ENCODE measurements around the gene CCDC14. TPM values are rescaled to one million over a fixed set of nuclear protein-coding genes. Genes with fewer than 3 reads are reported as not detected.
"Not testable (repeated sequence)": the region's sequence is repeated elsewhere in the genome, so short reads cannot be mapped to it uniquely, and the experiment has no call there.

Gene CCDC14, protein sequence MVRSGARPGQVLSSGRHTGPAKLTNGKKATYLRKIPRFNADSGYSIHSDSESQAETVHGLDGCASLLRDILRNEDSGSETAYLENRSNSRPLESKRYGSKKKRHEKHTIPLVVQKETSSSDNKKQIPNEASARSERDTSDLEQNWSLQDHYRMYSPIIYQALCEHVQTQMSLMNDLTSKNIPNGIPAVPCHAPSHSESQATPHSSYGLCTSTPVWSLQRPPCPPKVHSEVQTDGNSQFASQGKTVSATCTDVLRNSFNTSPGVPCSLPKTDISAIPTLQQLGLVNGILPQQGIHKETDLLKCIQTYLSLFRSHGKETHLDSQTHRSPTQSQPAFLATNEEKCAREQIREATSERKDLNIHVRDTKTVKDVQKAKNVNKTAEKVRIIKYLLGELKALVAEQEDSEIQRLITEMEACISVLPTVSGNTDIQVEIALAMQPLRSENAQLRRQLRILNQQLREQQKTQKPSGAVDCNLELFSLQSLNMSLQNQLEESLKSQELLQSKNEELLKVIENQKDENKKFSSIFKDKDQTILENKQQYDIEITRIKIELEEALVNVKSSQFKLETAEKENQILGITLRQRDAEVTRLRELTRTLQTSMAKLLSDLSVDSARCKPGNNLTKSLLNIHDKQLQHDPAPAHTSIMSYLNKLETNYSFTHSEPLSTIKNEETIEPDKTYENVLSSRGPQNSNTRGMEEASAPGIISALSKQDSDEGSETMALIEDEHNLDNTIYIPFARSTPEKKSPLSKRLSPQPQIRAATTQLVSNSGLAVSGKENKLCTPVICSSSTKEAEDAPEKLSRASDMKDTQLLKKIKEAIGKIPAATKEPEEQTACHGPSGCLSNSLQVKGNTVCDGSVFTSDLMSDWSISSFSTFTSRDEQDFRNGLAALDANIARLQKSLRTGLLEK
- total RNA-seq (2014; rRNA removed; shearing (Covaris generic)), result 22.5 and 27.0 TPM in 2 replicates

DNA sequence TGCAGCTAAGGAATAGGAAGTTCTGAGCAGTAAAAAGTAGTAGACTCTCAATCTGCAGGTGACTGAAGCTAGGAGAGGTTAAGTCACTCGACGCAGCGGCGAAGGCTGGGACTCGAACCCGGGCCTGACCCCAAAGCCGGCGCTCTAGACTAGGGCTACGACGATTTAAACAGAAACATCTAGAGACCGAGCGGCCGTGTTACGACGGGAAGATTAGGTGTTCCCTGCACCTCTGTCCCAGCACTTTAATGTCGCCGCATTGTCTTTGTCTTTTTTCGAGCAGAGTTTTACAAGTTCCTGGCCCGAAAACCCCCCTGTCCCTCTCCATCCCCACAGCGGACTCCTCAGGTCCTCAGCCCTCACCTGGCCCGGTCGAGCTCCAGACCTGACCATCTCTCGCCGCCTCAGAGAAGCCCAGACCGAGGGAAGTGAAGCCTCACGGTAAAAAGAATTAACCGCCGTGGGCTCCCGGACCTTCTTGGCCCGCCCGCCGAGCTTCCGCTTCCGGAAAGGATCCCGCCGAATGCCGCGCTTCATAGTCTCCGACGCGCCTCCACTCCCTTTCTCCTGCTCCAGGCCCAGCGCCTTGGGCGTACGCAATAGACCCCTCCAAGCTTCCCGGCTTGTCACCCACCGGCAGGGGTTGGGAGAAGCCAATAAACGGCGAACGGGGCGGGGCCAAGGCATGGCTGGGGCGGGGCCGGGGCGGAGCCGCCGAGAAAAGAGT is at the start of gene CCDC14:
Gene CCDC14, minus strand, starts transcription at position 449 of the 727 bp plus-strand sequence. Its CDS starts 56 bp downstream, at position 393.
- peak; percentile 97 for DNase-seq (ENCODE audit: low spot score)

DNA sequence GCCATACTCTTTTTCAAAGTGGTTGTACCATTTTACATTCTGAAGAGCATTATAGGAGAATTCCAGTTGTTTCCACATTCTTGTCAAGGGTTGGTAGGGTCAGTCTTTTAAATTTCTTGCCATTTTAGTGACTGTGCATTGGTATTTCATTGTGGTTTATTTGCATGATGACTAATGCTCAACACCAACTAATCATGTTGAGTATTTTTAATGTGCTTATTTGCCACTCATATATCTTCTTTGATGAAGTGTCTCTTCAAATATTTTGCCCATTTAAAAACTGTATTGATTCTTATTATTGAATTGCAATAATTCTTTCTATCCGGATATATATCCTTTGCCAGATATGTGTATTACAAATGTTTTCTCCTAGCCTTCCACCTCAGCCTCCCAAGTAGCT is 47.3 kb upstream of the CCDC14 start:
- DNase-seq (ENCODE audit: low spot score), result not testable (repeated sequence)

DNA sequence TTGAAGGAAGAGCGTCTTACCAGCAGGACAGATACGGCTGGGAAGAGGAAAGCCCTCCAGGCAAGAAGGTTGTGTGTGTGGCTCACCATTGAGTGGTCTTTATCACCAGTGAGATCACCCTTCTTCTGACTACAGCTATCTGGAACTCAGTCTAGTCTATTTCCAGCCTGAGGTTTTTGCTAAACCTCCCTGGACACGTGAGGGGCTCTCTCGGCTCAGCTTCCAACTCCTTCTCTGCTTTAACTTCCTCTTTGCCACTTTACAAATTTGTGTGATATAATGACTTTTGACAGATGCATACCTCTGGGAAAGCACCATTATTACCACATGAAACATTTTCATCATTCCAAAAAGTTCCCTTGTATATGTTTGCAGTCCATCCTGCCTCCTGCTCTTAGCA is 46.2 kb upstream of the CCDC14 start:
- DNase-seq (ENCODE audit: low spot score), result no peak

DNA sequence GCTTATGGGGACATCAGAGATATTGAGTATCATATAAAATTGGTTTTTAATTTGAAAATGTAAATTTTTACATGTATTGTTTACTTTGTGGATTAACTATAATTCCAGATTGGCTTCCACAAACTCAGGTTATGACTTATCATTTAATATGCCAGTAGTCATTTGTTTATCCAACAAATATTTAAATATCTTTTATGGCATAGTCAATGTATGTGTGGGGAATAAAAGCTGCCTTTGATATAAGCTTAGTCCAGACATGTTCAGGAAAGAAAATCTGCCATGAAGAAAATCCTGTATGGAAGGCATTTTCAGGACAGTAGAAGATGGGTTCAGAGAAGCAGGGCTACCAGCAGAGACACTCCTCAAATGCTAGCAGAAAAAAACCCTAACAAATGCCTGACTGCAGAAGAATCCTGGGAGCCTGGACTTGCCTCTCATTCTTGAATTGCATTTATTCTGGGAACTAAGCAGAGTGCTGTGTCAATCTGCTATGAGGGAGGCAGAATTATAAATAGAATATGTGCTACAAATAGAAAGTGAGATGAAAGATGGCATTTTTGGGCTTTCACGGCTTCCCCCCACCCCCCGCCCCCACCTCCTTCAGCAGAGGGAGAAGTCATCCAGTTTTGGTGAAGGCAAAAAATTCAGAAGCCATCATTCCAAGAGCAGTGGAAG is 41.5 kb upstream of the CCDC14 start:
- DNase-seq (ENCODE audit: low spot score), result not testable (repeated sequence)

DNA sequence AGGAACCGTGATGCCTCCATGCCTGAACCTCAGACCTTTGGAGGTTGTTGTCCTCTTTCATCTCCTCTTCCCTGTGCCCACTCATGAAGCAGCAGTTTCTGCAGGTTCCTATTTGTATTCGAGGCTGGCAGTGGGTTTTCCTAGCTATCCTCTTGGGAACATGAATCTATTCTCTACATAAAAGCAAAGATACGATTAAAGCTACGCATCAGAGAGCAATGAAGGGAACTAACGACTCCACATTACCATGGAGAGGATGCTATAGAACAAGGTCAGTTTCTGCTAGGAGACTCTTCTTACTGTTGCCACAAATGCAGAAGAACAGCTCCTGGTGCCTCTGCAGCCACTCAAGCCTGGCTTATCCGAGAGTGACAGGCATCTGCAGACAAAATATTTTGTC is 40.3 kb upstream of the CCDC14 start:
- DNase-seq (ENCODE audit: low spot score), result not testable (repeated sequence)

DNA sequence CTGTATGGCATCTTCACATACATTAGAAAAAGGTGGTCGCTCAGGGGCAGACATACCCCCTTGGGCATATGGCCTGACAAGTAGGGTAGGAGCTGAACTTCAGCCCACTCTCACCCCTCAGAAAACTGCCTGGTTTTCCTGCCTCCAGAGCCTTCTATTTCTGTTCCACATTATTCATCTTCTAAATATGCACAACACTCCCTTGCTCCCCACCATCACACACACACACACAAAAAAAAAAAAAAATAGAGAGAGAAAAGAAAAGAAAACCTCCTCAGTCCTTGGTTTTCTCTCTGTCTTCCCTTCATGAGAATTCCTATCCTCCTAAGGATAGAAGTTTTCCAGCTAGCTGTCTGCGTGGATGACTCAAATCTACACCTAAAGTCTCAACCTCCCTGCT is 36.5 kb upstream of the CCDC14 start:
- no peak for DNase-seq (ENCODE audit: low spot score)

DNA sequence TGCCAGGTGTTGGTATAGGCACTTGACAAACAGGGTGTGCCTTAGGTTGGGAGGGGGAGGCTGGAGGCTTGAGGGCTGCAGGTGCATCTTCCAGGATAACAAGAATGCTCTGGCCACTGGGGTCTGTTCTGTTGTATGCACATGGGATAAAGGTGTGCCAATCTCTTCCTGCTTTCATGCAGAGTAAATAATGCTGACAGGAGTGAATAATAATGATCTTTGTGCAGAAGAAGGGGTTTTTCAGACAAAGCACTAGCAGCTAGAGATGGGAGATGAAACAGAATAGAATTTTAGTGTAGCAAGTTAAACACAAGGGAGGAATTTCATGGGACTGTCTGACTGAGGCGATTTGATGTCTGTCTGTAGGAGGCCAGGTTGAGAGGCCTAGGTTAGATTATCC is 32.8 kb upstream of the CCDC14 start:
- DNase-seq (ENCODE audit: low spot score), result no peak

DNA sequence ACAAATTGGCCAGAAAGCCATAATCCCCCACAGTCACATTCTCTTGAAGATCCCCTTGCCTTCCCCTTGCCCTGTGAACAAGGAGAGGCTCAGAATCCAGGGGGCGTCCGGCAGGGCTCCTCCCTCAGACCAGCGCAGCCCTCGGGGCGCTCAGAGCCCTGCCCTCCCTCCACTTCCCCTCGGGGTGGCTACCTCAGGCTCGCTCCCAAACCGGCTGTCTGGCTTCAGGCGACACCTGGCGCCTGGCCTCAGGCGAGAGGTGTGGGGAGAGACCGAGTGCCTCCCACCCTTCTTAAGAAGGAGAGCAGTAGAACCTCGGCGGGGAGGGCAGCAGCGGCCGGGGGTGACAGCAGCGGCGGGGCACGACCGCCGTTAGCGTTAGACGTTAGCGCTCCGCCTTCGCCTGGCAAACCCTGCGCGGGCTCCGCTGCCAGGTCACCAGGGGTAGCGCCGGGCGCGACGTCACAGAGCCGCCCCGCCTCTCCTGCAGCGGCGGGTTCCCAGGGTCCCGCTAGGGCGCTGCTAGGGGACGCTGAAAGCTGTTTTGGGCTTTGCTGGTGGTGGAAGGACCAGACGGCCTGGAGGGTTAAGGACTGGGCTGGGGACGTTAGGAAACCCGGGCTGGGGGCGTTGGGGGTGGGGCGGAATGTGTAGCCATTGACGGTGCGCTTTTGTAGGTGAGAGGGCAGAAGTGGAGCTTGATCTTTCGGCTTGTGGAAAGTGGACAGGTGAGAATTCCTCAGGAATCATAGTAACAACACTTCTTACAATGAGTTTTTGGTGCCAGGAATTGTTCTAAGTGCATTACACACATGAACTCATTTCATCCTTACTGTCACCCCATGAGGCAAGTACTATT is 30.9 kb upstream of the CCDC14 start, which contains the start of gene ROPN1:
Gene ROPN1, minus strand, starts transcription at position 395 of the 859 bp plus-strand sequence. CDS start 11,643 bp downstream, outside the sequence.
- DNase-seq (ENCODE audit: low spot score), result not testable (repeated sequence)

DNA sequence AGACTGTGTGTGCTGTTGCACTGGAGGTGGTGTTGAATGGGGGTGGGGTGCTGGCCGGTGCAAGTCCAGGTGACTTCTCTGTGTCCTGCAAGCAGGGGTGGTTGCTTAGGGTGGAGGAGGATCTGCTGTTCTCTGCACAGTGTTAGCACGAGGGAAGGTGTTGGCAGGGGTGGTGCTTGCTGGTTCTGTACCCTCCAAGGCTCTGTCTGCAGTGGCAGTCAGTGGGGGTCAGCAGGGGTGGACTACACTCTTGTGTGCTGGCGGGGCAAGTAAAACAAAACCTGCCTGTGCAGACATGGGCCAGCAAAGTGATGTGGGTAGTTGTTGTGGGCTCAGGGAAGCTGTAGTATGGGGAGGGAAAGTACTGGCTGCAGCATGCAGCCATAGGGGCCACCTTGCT is 25.4 kb upstream of the CCDC14 start:
- DNase-seq (ENCODE audit: low spot score), result no peak

DNA sequence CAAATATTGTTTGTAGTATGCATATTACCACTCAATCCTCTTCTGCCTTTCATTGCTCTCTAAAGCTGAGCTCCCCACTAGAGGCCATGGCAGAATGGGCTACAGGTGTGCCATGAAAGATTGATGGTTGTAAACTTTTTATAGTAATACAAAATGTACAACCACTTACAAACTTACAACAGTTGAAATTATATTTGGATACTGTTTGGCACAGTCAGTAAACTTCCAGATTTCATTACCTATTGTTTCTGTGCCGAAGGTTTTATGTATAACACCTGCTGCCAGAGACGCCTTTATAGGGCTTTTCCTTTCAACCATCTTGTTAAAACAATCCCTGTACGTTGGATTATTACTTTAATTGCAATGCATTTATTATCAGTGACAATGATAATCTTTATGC is 23.9 kb upstream of the CCDC14 start:
- no peak for DNase-seq (ENCODE audit: low spot score)

DNA sequence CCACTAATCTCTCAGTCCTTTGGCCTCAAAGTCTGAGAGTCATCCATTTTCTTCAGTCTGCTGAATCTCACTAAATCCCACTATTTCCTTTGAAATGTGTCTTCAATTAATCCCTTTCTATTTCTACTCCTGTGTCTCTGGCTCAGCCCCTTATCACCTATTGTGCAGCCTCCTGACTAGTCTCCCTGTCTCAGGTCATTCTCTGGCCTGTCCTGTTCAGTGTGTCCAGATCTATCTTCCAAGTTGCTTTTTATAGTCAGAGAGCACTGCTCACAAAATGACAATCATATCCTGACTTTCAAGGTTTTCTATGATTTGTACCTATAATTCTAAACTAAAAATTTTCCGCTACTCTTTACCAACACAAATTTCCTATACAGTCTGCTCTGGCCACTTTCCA is 23.3 kb upstream of the CCDC14 start:
- DNase-seq (ENCODE audit: low spot score), result no peak

DNA sequence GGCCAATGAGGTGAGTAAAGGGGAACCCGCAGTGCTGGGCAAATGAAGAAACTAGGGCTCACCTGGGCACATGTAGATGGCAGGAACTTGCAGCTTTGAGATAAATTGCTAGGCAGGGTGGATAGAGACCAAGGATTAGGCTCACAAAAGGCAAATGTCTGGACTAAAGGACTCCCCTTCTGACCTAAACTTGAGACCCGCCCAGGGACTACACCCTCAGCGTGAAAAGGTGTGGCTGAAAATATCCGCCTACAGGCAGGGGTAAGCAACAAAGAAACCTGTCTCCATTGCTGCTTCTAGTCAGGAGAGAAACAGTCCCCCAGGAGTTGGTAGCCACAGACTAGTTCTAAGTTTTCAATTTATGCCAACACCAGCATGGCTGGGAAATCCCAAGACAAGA is 20.3 kb upstream of the CCDC14 start:
- not testable (repeated sequence) for DNase-seq (ENCODE audit: low spot score)

DNA sequence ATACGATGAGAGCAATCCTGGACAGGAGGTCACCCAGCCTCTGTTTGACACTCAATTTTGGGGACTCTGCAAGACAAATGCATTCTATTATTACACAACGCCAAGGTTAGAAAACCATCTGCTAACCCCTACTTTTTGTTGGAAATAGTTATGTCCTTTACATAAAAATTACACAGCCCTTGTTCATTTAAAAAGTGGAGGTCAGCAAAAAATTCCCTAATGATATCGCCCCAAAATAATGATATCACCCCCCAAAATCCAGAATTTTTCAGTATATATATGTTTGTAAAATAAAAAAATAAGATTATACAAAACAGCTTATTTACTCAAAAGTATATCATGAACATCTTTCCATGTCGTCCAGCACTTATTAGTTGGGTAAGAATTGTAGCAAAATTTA is 19.5 kb upstream of the CCDC14 start:
- no peak for DNase-seq (ENCODE audit: low spot score)

DNA sequence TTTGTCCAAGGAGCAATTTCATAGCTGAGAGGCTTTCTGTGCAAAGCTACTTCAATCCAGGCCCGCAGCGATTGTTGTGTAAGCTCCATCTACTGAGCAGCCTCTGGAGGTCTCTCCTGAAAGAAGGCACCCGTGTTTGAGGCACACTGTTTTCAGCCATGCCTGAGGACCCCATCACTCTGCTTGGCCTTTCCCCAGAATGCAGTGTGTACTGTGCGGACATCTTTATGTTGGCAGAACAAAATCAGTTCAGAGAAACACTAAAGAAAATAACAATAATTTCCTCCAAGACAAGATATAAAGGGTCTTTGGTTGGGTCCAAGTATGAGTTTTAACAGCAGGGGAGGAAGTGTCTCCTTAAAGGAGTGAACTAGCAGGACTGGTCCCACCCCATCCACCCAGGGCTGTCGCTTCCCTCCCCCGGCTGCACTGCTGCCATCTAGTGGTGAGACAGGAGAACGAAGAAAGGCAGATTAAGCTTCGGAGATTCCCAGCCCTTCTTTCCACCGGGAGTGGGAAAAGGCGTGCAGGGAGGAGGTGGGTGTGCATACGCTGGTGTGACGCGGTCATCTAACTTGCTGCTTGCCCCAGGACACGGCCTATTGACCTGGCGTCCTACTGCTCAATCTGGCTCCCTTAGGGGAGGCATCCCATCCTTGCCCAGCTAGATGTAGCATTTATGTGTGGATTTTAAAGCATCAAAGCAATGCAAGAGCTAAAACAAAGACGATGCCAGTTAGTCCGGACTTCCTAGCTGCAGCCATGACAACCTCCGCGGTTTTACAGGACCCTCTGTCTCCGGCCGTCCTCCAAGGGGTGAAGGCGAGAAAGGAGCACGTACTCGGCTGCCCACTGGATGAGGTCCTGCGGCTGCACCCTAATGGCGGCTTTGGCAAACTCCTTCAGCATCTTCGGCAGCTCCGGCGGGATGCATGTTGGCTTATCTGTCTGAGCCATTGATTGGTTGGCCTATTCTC is 18.8 kb upstream of the CCDC14 start:
- DNase-seq (ENCODE audit: low spot score), result not testable (repeated sequence)

DNA sequence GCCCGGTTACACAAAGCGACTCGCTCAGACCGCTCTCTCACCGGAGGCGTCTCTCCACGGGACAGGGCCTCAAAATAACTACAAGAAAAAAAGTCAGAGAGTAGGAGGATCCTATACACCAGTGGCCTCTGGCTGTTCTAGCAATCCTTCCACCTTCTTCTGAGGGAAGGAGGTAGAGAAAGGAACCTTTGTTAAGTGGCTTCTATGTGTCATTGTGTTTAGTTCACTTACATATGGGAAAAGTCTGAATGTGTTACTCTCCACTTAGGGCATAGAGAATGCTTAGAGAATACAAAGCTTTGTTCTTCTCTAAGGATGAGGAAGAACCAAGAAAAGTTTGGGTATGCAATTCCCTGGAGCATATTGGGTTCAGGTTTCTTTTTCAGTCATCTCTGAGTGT is 15.9 kb upstream of the CCDC14 start:
- not testable (repeated sequence) for DNase-seq (ENCODE audit: low spot score)

DNA sequence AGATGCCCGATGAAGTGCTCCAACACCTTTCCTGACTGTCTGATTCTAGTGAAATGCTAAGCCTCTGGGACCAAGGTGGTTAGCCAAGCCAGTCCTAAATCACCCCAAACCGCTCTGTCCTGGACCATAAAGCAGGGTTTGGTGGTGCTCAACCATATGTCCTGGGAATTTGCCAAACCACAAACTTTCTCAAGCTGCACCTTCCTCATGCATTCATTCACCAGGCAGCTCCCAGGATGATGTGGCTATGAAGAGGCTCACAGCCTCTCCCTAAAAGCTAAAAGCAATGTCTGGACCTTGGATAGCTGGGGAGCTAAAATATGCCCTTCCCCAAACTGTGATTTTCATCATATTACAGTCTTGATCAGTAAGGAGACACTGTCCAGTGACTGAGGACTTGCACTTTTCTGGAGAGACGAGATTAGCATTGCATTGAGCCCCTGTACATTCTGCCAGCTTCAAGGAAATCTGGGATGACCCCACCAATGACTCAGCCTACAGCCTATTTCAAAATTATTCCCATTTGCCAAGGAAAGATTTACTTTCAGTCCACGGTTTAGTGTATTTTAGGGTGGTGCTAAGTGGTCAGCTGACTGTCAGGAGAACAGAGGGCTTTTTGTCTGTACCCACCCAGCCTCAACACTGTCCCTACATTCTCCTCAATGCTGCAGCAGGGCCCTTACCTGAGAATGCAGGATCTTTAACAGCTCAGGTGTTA is 15.3 kb upstream of the CCDC14 start:
- DNase-seq (ENCODE audit: low spot score), result not testable (repeated sequence)

DNA sequence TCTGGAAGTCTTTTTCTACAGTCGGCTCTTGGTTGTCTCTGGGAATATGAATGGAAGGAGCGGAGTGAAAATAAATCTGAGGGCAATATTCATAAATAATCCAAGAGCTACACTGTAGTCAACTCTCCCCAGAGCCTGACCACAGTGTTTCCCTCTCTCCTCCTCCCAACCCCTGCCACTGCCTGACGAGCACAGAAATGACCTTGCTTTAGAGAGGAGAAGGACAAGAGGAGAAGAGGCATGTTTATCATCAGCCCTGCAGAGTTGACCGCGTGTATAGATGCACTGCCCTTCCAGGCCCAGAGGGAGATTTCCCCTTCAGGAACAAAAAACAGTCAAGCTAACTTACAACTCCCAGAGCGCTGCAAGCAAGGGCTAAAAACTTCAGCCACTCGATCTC is 14.0 kb upstream of the CCDC14 start:
- DNase-seq (ENCODE audit: low spot score), result not testable (repeated sequence)

DNA sequence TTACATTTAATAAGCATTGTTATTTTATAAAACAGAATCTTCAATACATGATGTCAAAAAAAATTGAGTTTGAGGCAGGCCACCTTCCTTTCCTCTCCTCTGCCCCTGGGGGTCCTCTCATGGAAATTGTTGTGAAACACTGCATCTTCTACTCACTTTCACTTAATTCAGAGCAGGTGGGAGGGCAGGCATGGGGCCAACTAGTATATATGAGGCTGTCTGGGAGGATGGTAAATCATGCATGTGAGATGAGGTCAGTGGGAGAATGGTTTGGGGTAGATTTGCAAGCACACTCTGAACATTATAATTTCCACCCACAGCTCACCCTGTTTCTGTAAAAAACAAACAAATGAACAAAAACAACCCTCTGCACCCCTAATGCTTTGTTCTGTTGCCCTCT is 10.4 kb upstream of the CCDC14 start:
- DNase-seq (ENCODE audit: low spot score), result no peak
